Measurements from ENCODE around the gene ARMC3. TPM values are rescaled to one million over a fixed set of nuclear protein-coding genes. Genes with fewer than 3 reads are reported as not detected.
"Not testable (repeated sequence)": the region's sequence is repeated elsewhere in the genome, so short reads cannot be mapped to it uniquely, and the experiment has no call there.

ARMC3 gene
- total and polyA plus RNA-seq, 5 donors from 2014 or later: 1.4 TPM; not detected in 4

DNA sequence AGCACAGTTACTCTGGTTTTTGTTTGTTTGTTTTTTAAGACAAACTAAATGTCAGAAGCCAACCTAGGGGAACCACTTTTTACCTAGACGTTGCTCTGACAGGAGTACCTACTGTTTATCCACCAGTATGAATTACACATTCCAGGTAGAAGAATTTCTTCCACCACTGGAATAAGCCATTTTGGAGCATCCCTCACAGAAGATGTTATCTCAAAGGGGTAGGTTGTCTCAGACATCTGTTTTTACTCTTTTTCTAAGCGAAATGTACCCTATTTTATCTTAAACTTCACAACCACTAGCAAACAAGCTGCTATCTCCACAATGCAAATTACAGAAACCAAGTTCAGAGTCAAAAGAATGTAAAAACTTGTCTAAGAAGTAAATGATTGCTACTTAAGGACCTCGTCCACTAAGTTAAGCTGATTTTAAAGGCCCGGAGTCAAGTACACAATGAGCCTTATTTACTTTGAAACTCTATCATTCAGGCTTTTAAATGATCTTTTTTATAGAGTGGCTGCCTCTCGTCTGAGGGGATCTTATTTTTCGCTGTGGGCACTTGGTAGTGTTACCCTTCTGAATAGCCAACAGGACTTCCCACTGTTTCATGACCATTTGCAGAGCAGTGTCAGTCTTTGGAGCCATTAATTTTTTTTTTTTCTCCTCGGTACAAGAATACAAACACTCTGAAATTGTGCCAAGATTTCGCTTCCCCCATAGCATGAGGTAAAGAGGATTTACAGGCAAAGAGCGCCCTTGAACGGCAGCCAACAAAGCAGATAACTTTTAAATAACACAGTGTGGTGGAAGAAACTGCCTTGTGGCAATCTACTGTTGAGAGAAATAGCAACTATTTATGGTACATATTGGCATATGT, 15.7 kb upstream of the ARMC3 start:
- Mint-ChIP-seq H3K36me3 (peaks cover 6% of the 10 kb centered on the region), H3K4me1 (peaks cover 0 to 3% (median 0%) of the 10 kb centered on the region in 4 donors), H3K4me3 (no peak overlapping the region), H3K9me3 (peaks cover 0 to 27% (median 11%) of the 10 kb centered on the region in 7 donors), H3K27ac (no peak overlapping the region), H3K27me3 (no peaks in the 10 kb centered on the region)
- ATAC-seq (ENCODE audit: low read depth in 2 of 2) (no peak), DNase-seq (no peak)
- no peak overlapping the region for H3K27ac ChIP-seq (ENCODE audit: insufficient read depth, low read length, poor library complexity, severe bottlenecking)
- no peaks in the 10 kb centered on the region for H3K36me3 ChIP-seq (ENCODE audit: control insufficient read depth, insufficient read depth, low read length)
- no peak overlapping the region for H3K4me3 ChIP-seq (ENCODE audit: low read depth, low read length)
- peaks cover 2 to 13% of the 10 kb centered on the region in 2 experiments for H3K9me3 ChIP-seq (ENCODE audit: control insufficient read depth in 2 of 2, low read length in 2 of 2)
- no peaks in the 10 kb centered on the region for H3K4me1 ChIP-seq (ENCODE audit: control insufficient read depth, insufficient read depth, low read length, poor library complexity, severe bottlenecking)
- no peaks in the 10 kb centered on the region for H3K27me3 ChIP-seq (ENCODE audit: control insufficient read depth, insufficient read depth, low read length)

DNA sequence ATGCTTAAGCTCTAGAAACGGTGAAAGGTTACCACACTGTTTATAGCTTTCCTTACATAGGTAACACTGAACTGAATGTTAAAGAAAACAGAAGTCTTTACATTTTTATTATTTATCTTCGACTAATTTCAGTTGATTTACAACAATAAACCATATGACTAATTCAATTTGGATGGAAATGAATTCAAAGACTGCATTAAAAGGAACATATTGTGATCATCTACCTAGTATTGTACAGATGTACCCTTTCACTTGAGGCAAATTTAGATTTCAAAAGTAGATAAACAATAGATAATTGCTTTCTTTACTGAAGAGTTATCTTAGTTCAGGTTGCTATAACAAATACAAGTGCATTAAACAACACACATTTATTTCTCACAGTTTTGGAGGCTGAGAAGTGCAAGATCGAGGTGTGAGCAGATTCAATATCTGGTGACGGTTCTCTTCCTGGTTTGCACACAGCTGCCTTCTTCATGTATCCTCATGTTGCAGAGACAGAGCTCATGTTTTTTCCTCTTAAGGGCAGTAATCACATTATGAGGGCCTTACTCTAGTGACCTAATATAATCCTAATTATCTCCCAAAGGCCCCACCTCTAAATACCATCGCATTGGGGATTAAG, 15.0 kb upstream of the ARMC3 start:
- Mint-ChIP-seq H3K9me3 (peaks cover 0 to 21% (median 9%) of the 10 kb centered on the region in 7 donors), H3K4me3 (no peak overlapping the region), H3K27ac (no peak overlapping the region), H3K4me1 (peaks cover 0 to 3% (median 0%) of the 10 kb centered on the region in 4 donors), H3K27me3 (no peaks in the 10 kb centered on the region), H3K36me3 (peaks cover 6% of the 10 kb centered on the region)
- DNase-seq (no peak), ATAC-seq (ENCODE audit: low read depth in 2 of 2) (no peak)
- H3K36me3 ChIP-seq (ENCODE audit: control insufficient read depth, insufficient read depth, low read length): no peaks in the 10 kb centered on the region
- H3K27ac ChIP-seq (ENCODE audit: insufficient read depth, low read length, poor library complexity, severe bottlenecking): no peak overlapping the region
- no peaks in the 10 kb centered on the region for H3K4me1 ChIP-seq (ENCODE audit: control insufficient read depth, insufficient read depth, low read length, poor library complexity, severe bottlenecking)
- peaks cover 2 to 13% of the 10 kb centered on the region in 2 experiments for H3K9me3 ChIP-seq (ENCODE audit: control insufficient read depth in 2 of 2, low read length in 2 of 2)
- no peak overlapping the region for H3K4me3 ChIP-seq (ENCODE audit: low read depth, low read length)
- peaks cover 2% of the 10 kb centered on the region for H3K27me3 ChIP-seq (ENCODE audit: control insufficient read depth, insufficient read depth, low read length)

DNA sequence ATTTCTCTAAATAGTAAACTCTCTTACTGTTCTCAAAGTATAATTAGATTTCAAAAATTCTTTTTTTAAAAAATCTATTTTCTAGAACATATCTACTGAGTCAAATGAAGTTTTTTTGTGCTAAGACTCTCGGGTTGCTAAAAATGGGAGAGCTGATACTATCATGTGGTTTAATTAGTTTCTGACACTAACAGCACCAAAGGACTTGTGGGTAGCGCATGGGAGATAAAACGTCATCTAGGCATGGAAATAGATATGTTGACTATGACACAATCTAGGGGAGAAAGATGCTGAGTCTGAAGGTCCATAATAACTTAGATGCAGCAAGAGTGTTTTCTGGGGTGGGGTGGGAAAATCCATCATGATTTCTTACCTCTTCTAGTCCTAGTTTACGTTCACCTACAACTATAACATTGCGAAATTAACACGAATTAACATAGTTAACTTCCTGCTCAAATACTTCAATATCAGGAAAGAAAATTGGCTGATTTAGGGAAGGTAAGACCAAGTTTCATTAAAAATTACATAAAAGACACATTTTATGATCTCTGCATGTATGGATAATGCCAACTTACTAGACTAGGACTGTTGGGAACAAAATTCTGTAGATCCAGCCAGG, 14.3 kb upstream of the ARMC3 start:
- H3K27ac ChIP-seq (ENCODE audit: insufficient read depth, low read length, poor library complexity, severe bottlenecking): no peak overlapping the region
- H3K27me3 Mint-ChIP-seq: no peaks in the 10 kb centered on the region
- no peak overlapping the region for H3K27ac Mint-ChIP-seq
- H3K4me1 Mint-ChIP-seq: peaks cover 0 to 3% (median 0%) of the 10 kb centered on the region in 4 donors
- H3K9me3 ChIP-seq (ENCODE audit: control insufficient read depth in 2 of 2, low read length in 2 of 2): peaks cover 2 to 8% of the 10 kb centered on the region in 2 experiments
- peaks cover 6% of the 10 kb centered on the region for H3K36me3 Mint-ChIP-seq
- H3K4me1 ChIP-seq (ENCODE audit: control insufficient read depth, insufficient read depth, low read length, poor library complexity, severe bottlenecking): no peaks in the 10 kb centered on the region
- no peak overlapping the region for H3K4me3 Mint-ChIP-seq
- no peak overlapping the region for H3K4me3 ChIP-seq (ENCODE audit: low read depth, low read length)
- H3K36me3 ChIP-seq (ENCODE audit: control insufficient read depth, insufficient read depth, low read length): no peaks in the 10 kb centered on the region
- DNase-seq (no peak), ATAC-seq (ENCODE audit: low read depth in 2 of 2) (no peak)
- H3K27me3 ChIP-seq (ENCODE audit: control insufficient read depth, insufficient read depth, low read length): peaks cover 2% of the 10 kb centered on the region
- H3K9me3 Mint-ChIP-seq: peaks cover 0 to 15% (median 9%) of the 10 kb centered on the region in 7 donors

GRCh38 chr10:22915314-22915713, 12.5 kb upstream of the ARMC3 start:
- H3K27ac Mint-ChIP-seq: no peak overlapping the region
- no peak for ATAC-seq (ENCODE audit: low read depth in 2 of 2)
- Histone ChIP-seq H3K4me3 (ENCODE audit: low read depth, low read length) (no peak overlapping the region), H3K36me3 (ENCODE audit: control insufficient read depth, insufficient read depth, low read length) (no peaks in the 10 kb centered on the region), H3K9me3 (ENCODE audit: control insufficient read depth in 2 of 2, low read length in 2 of 2) (no peaks in the 10 kb centered on the region), H3K4me1 (ENCODE audit: control insufficient read depth, insufficient read depth, low read length, poor library complexity, severe bottlenecking) (no peaks in the 10 kb centered on the region), H3K27ac (ENCODE audit: insufficient read depth, low read length, poor library complexity, severe bottlenecking) (no peak overlapping the region), H3K27me3 (ENCODE audit: control insufficient read depth, insufficient read depth, low read length) (peaks cover 4% of the 10 kb centered on the region)
- peaks cover 0 to 6% (median 2%) of the 10 kb centered on the region in 7 donors for H3K9me3 Mint-ChIP-seq
- no peak for DNase-seq
- no peaks in the 10 kb centered on the region for H3K36me3 Mint-ChIP-seq
- no peaks in the 10 kb centered on the region for H3K27me3 Mint-ChIP-seq
- no peak overlapping the region for H3K4me3 Mint-ChIP-seq
- H3K4me1 Mint-ChIP-seq: peaks cover 0 to 3% (median 0%) of the 10 kb centered on the region in 4 donors

GRCh38 chr10:22925088-22925487, 2.8 kb upstream of the ARMC3 start:
- Histone ChIP-seq H3K4me3 (ENCODE audit: low read depth, low read length) (no peak overlapping the region), H3K27ac (ENCODE audit: insufficient read depth, low read length, poor library complexity, severe bottlenecking) (no peak overlapping the region), H3K36me3 (ENCODE audit: control insufficient read depth, insufficient read depth, low read length) (no peaks in the 10 kb centered on the region), H3K27me3 (ENCODE audit: control insufficient read depth, insufficient read depth, low read length) (peaks cover 36% of the 10 kb centered on the region), H3K4me1 (ENCODE audit: control insufficient read depth, insufficient read depth, low read length, poor library complexity, severe bottlenecking) (peaks cover 7% of the 10 kb centered on the region), H3K9me3 (ENCODE audit: control insufficient read depth in 2 of 2, low read length in 2 of 2) (peaks cover 0 to 2% of the 10 kb centered on the region in 2 experiments)
- H3K4me3 Mint-ChIP-seq: no peak overlapping the region
- no peak for DNase-seq
- no peaks in the 10 kb centered on the region for H3K36me3 Mint-ChIP-seq
- ATAC-seq (ENCODE audit: low read depth in 2 of 2): no peak
- no peaks in the 10 kb centered on the region for H3K4me1 Mint-ChIP-seq
- H3K27me3 Mint-ChIP-seq: peaks cover 17% of the 10 kb centered on the region
- peaks cover 0 to 14% (median 3%) of the 10 kb centered on the region in 7 donors for H3K9me3 Mint-ChIP-seq
- H3K27ac Mint-ChIP-seq: no peak overlapping the region

DNA sequence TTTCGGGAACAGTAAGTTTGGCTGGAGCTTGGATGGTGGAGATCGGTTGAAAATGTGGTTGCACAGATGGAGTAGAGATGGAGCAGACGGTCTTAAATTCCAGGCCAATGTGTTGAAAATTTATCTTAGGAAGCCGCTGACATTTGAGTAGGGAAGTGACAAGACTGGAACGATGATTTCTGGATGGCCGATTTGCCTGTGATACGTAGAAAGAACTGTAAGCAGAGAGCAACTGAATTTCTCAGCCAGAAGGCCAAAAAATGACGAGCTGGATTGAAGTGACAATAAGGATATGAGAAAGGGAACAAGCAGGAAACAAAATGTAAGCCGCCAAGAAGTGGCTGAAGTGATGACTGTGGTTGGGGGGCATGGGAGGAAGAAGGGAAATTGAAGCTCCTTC, 687 bp upstream of the ARMC3 start:
- Mint-ChIP-seq H3K4me1 (no peaks in the 10 kb centered on the region), H3K27ac (no peak overlapping the region), H3K27me3 (peaks cover 20% of the 10 kb centered on the region), H3K4me3 (no peak overlapping the region), H3K36me3 (no peaks in the 10 kb centered on the region), H3K9me3 (peaks cover 0 to 5% (median 0%) of the 10 kb centered on the region in 7 donors)
- peaks cover 36% of the 10 kb centered on the region for H3K27me3 ChIP-seq (ENCODE audit: control insufficient read depth, insufficient read depth, low read length)
- peak overlapping the region; percentile 42 for H3K4me3 ChIP-seq (ENCODE audit: low read depth, low read length)
- H3K9me3 ChIP-seq (ENCODE audit: control insufficient read depth in 2 of 2, low read length in 2 of 2): no peaks in the 10 kb centered on the region
- DNase-seq (no peak), ATAC-seq (ENCODE audit: low read depth in 2 of 2) (no peak)
- no peaks in the 10 kb centered on the region for H3K36me3 ChIP-seq (ENCODE audit: control insufficient read depth, insufficient read depth, low read length)
- H3K27ac ChIP-seq (ENCODE audit: insufficient read depth, low read length, poor library complexity, severe bottlenecking): no peak overlapping the region
- peaks cover 7% of the 10 kb centered on the region for H3K4me1 ChIP-seq (ENCODE audit: control insufficient read depth, insufficient read depth, low read length, poor library complexity, severe bottlenecking)

DNA sequence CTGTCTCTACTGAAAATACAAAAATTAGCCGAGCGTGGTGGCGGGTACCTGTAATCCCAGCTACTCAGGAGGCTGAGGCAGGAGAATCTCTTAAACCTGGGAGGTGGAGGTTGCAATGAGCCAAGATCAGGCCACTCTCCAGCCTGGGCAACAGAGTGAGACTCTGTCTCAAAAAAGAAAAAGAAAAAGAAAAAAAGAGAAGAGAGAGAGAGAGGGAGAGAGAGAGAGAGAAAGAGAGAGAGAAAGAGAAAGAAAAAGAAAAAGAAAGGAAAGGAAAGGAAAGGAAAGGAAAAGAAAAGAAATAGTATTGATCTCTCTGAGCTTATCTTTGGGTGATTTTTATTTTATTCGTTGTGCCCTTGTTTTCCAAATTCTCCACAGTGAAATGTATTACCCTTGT, 1.2 kb downstream of the ARMC3 start:
- not testable (repeated sequence) for H3K9me3 ChIP-seq (ENCODE audit: control insufficient read depth in 2 of 2, low read length in 2 of 2); DNase-seq; H3K4me1 ChIP-seq (ENCODE audit: control insufficient read depth, insufficient read depth, low read length, poor library complexity, severe bottlenecking); H3K4me3 ChIP-seq (ENCODE audit: low read depth, low read length); H3K4me3 Mint-ChIP-seq; H3K36me3 Mint-ChIP-seq; H3K36me3 ChIP-seq (ENCODE audit: control insufficient read depth, insufficient read depth, low read length); H3K4me1 Mint-ChIP-seq; ATAC-seq (ENCODE audit: low read depth in 2 of 2); H3K27ac ChIP-seq (ENCODE audit: insufficient read depth, low read length, poor library complexity, severe bottlenecking); H3K9me3 Mint-ChIP-seq
- H3K27me3 Mint-ChIP-seq: peaks cover 20% of the 10 kb centered on the region
- H3K27ac Mint-ChIP-seq: peak overlapping the region in 1 of 3 donors; percentile 50
- peaks cover 26% of the 10 kb centered on the region for H3K27me3 ChIP-seq (ENCODE audit: control insufficient read depth, insufficient read depth, low read length)
